Measurements from ENCODE around the gene HRK. TPM values are rescaled to one million over a fixed set of nuclear protein-coding genes. Genes with fewer than 3 reads are reported as not detected.

Gene HRK
- total and polyA plus RNA-seq, 9 of the 15 experiments (the other 6 are each of a cell fraction or from before 2014, with no cell fraction given) = 0.01 to 0.05 (median 0.04) TPM; not detected in 6

DNA sequence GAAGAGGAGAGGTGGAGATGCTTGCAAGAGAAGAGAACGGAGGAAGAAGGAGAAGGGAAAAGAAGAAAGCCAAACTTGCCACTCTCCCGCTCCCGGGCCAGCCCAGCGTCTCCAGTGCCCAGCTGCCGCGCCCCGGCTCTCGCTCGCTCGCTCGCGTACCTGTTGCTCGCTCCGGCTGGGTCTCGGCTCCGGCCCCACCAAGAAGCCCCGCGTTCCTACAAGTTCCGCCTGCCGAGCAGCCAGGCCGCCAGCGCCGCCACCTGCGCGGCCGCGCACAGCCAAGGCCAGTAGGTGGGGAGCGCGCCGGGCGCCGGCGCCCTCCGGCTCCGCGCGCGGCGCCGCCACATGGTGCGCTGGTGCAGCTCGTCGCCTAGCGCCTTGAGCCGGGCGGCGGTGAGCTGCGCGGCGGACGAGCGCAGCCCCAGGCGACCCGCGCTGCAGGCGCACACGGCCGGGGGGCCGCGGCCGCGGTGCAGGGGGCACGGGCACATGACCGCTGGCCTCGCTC lies 370 bp downstream of the HRK start (continued):
- peak; percentile 33 for TF ChIP-seq HNRNPLL (IDR thresholded peaks at IDR 0.05; ENCODE audit: low read depth, low read length, poor library complexity, severe bottlenecking)
- TF ChIP-seq SMAD4 (CRISPR knock-in tag; conservative IDR thresholded peaks at IDR 0.05) = peak; percentile 43
- 0 out of 2 replicates have a peak, but pooled peaks have one; percentile 33 for TF ChIP-seq L3MBTL2 (IDR thresholded peaks at IDR 0.05)
- TF ChIP-seq, protein P1, sequence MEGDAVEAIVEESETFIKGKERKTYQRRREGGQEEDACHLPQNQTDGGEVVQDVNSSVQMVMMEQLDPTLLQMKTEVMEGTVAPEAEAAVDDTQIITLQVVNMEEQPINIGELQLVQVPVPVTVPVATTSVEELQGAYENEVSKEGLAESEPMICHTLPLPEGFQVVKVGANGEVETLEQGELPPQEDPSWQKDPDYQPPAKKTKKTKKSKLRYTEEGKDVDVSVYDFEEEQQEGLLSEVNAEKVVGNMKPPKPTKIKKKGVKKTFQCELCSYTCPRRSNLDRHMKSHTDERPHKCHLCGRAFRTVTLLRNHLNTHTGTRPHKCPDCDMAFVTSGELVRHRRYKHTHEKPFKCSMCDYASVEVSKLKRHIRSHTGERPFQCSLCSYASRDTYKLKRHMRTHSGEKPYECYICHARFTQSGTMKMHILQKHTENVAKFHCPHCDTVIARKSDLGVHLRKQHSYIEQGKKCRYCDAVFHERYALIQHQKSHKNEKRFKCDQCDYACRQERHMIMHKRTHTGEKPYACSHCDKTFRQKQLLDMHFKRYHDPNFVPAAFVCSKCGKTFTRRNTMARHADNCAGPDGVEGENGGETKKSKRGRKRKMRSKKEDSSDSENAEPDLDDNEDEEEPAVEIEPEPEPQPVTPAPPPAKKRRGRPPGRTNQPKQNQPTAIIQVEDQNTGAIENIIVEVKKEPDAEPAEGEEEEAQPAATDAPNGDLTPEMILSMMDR (IDR thresholded peaks at IDR 0.05 in 2 of 3, conservative IDR thresholded peaks at IDR 0.05 in 1 of 3; ENCODE audit: insufficient read depth in 2 of 3, low read depth in 1 of 3, low read length in 3 of 3) = peak in 2 of 3 experiments; percentile 41 to 57; a peak in 4 of 6 replicates
- TF ChIP-seq MAZ (CRISPR knock-in tag; conservative IDR thresholded peaks at IDR 0.05 in 1 of 2, IDR thresholded peaks at IDR 0.05 in 1 of 2) = no peak
- no peak for TF ChIP-seq MCM5 (IDR thresholded peaks at IDR 0.05; ENCODE audit: low read depth)
- TF ChIP-seq, protein P2, sequence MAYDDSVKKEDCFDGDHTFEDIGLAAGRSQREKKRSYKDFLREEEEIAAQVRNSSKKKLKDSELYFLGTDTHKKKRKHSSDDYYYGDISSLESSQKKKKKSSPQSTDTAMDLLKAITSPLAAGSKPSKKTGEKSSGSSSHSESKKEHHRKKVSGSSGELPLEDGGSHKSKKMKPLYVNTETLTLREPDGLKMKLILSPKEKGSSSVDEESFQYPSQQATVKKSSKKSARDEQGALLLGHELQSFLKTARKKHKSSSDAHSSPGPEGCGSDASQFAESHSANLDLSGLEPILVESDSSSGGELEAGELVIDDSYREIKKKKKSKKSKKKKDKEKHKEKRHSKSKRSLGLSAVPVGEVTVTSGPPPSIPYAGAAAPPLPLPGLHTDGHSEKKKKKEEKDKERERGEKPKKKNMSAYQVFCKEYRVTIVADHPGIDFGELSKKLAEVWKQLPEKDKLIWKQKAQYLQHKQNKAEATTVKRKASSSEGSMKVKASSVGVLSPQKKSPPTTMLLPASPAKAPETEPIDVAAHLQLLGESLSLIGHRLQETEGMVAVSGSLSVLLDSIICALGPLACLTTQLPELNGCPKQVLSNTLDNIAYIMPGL (CRISPR knock-in tag; IDR thresholded peaks at IDR 0.05) = no peak
- TF ChIP-seq MBD2 (IDR thresholded peaks at IDR 0.05; ENCODE audit: borderline replicate concordance, low read depth) = no peak
- TF ChIP-seq SOX6 (IDR thresholded peaks at IDR 0.05) = no peak
- TF ChIP-seq NONO (IDR thresholded peaks at IDR 0.05; ENCODE audit: low read depth in 2 of 2, low read length in 1 of 2) = 0 out of 4 replicates have a peak, but pooled peaks of 1 of the 2 experiments have one; percentile 20
- TF ChIP-seq MAFF (IDR thresholded peaks at IDR 0.05; ENCODE audit: low read length) = no peak
- peak; percentile 21 for TF ChIP-seq CCNT2 (IDR thresholded peaks at IDR 0.05; ENCODE audit: borderline replicate concordance, extremely low read depth, insufficient read length, low read depth, low read length)
- 0 out of 2 replicates have a peak, but pooled peaks have one; percentile 24 for TF ChIP-seq SIN3B (IDR thresholded peaks at IDR 0.05; ENCODE audit: low read depth)
- TF ChIP-seq FOXK1 (CRISPR knock-in tag; IDR thresholded peaks at IDR 0.05; ENCODE audit: borderline replicate concordance) = no peak
- TF ChIP-seq, protein P3, sequence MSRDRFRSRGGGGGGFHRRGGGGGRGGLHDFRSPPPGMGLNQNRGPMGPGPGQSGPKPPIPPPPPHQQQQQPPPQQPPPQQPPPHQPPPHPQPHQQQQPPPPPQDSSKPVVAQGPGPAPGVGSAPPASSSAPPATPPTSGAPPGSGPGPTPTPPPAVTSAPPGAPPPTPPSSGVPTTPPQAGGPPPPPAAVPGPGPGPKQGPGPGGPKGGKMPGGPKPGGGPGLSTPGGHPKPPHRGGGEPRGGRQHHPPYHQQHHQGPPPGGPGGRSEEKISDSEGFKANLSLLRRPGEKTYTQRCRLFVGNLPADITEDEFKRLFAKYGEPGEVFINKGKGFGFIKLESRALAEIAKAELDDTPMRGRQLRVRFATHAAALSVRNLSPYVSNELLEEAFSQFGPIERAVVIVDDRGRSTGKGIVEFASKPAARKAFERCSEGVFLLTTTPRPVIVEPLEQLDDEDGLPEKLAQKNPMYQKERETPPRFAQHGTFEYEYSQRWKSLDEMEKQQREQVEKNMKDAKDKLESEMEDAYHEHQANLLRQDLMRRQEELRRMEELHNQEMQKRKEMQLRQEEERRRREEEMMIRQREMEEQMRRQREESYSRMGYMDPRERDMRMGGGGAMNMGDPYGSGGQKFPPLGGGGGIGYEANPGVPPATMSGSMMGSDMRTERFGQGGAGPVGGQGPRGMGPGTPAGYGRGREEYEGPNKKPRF (IDR thresholded peaks at IDR 0.05; ENCODE audit: low read depth, low read length) = no peak
- TF ChIP-seq BRD9 (IDR thresholded peaks at IDR 0.05; ENCODE audit: low read depth, partially characterized antibody) = no peak
- TF ChIP-seq MTA1 (IDR thresholded peaks at IDR 0.05; ENCODE audit: borderline replicate concordance) = no peak
- TF ChIP-seq NFRKB (IDR thresholded peaks at IDR 0.05; ENCODE audit: low read depth) = no peak
- peak; percentile 54 for TF ChIP-seq RBFOX2 (IDR thresholded peaks at IDR 0.05; ENCODE audit: low read depth, low read length)
- no peak for TF ChIP-seq KLF6 (CRISPR knock-in tag; IDR thresholded peaks at IDR 0.05; ENCODE audit: borderline replicate concordance)
- TF ChIP-seq MCM3 (IDR thresholded peaks at IDR 0.05) = no peak
- no peak for TF ChIP-seq XRCC5 (IDR thresholded peaks at IDR 0.05; ENCODE audit: low read depth, low read length)
- no peak for TF ChIP-seq MEF2A (IDR thresholded peaks at IDR 0.05; ENCODE audit: control insufficient read depth, low read depth, low read length)
- no peak for TF ChIP-seq ZNF717 (CRISPR knock-in tag; IDR thresholded peaks at IDR 0.05)
